Myometrial cell (primary cell): ENCODE measurements around the gene PLPPR3. TPM values are rescaled to one million over a fixed set of nuclear protein-coding genes. Genes with fewer than 3 reads are reported as not detected.

Experiments used
- total RNA-seq: library from RNA; depleted of rRNA; stranded (reverse); fragments of >200 nt; gene quantifications from 2 replicates; pipeline ENCODE4 v1.2.3, GENCODE V29; 2015

Gene PLPPR3, protein sequence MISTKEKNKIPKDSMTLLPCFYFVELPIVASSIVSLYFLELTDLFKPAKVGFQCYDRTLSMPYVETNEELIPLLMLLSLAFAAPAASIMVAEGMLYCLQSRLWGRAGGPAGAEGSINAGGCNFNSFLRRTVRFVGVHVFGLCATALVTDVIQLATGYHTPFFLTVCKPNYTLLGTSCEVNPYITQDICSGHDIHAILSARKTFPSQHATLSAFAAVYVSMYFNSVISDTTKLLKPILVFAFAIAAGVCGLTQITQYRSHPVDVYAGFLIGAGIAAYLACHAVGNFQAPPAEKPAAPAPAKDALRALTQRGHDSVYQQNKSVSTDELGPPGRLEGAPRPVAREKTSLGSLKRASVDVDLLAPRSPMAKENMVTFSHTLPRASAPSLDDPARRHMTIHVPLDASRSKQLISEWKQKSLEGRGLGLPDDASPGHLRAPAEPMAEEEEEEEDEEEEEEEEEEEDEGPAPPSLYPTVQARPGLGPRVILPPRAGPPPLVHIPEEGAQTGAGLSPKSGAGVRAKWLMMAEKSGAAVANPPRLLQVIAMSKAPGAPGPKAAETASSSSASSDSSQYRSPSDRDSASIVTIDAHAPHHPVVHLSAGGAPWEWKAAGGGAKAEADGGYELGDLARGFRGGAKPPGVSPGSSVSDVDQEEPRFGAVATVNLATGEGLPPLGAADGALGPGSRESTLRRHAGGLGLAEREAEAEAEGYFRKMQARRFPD
- 0.35 and 0.58 TPM in 2 replicates for total RNA-seq

DNA sequence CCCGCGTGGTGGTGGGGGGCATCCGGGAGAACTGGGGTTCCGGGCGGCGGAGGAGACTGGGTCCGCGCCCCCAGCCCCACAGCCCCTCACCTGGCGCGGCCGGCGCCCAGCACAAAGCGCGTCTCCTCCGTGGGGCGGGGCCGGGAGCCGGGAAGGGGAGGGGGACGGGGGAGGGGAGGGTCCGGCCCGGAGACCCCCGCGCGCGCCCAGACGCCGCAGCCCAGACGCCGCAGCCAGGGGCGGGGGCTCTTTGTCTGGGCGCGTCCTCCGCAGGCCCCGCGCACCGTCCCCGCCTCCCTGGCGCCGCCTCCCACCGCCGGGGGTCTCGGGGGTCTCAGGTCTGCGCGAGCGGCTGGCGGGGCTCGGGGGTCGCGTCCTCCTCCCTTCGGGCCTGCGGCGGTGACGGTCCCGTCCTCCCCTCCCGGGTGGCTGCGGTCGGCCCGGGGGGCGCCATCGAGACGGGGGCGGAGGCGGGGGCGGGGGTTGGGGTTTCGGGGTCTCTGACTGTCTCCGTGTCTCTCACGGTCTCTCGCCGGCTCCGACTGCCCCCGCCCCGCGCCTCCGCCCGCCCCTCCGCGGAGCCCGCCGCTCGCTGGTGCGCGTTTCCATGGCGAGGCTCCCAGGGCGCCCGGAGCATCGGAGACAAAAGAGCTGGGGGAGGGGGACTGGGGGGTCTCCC lies at the start of gene PLPPR3:
TSS of gene PLPPR3 (minus strand) at position 131 of the 679 bp plus-strand sequence. CDS start 396 bp downstream, outside the sequence.

GRCh38 chr19:858868-859843 lies 37.4 kb upstream of the PLPPR3 start, which contains the start of gene CFD:
TSS of gene CFD (plus strand) at chr19:859664. CDS start at chr19:859690, 26 bp downstream.

GRCh38 chr19:852136-853013 lies 30.6 kb upstream of the PLPPR3 start, which contains the start of gene ELANE:
TSS of gene ELANE (plus strand) at chr19:852303. CDS start at chr19:852329, 26 bp downstream.

DNA sequence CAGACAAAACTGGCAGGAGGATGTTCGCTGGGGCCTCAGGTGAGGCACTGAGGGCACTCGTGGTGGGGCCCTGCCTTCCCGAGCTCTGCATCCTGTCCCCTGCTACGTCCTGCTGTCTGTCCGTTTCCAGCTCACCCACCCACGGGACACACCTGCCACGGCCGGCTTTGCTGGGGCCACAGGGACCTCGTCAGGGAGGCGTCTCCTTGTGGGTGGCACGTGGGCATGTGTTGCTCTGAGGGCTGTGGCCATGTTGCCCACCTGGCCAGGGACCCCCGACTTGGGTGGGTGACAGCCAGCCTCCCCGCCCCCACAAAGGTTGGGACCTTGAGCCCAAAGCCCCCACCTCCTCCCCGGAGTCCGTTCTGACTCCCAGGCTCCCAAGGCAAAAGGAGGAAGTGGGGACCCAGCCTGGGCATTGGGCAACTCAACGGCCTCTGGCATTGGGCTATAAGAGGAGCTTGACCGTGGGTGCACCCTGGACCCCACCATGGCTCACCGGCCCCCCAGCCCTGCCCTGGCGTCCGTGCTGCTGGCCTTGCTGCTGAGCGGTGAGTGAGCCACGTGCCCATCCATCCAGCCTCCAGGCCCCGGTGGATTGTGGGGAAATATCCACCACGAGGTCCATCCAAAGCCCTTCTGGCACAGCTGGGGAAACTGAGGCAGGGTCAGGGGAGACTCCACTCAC lies 18.9 kb upstream of the PLPPR3 start, which contains the start of gene PRTN3:
TSS of gene PRTN3 (plus strand) at position 481 of the 688 bp plus-strand sequence. CDS start at position 491, 10 bp downstream.

GRCh38 chr19:827710-828321 lies 6.1 kb upstream of the PLPPR3 start, which contains the start of gene AZU1:
TSS of gene AZU1 (plus strand) at chr19:827837. CDS start at chr19:827847, 10 bp downstream.

GRCh38 chr19:796692-797527 lies 24.8 kb downstream of the PLPPR3 start, which contains the start of gene PTBP1:
TSS of gene PTBP1 (plus strand) at chr19:797452. CDS start at chr19:797498, 46 bp downstream.

Other genes with a start within 250 kb of the PLPPR3 start
- 709 and 859 TPM in 2 replicates for gene BSG, start 249.4 kb downstream of the PLPPR3 start, total RNA-seq
- gene HCN2, start 232.1 kb downstream of the PLPPR3 start, total RNA-seq = 1.2 TPM in 2 replicates
- 33.4 and 34.7 TPM in 2 replicates for gene POLRMT, start 188.4 kb downstream of the PLPPR3 start, total RNA-seq
- gene FGF22, start 182.1 kb downstream of the PLPPR3 start, total RNA-seq = not detected in 2 replicates
- 65.7 and 83.5 TPM in 2 replicates for gene RNF126, start 158.7 kb downstream of the PLPPR3 start, total RNA-seq
- 68.0 and 111 TPM in 2 replicates for gene FSTL3, start 145.6 kb downstream of the PLPPR3 start, total RNA-seq
- gene PRSS57, start 126.5 kb downstream of the PLPPR3 start, total RNA-seq = not detected in 2 replicates
- gene PALM, start 113.0 kb downstream of the PLPPR3 start, total RNA-seq = 0.35 and 6.3 TPM in 2 replicates
- gene MISP, start 70.8 kb downstream of the PLPPR3 start, total RNA-seq = 0.86 TPM in 1 of 2 replicates, not detected in the other
- gene PTBP1, start 24.5 kb downstream of the PLPPR3 start, total RNA-seq = 250 and 351 TPM in 2 replicates
- gene AZU1, start 5.9 kb upstream of the PLPPR3 start, total RNA-seq = not detected in 2 replicates
- gene PRTN3, start 19.0 kb upstream of the PLPPR3 start, total RNA-seq = not detected in 2 replicates
- gene ELANE, start 30.3 kb upstream of the PLPPR3 start, total RNA-seq = not detected in 2 replicates
- gene CFD, start 37.7 kb upstream of the PLPPR3 start, total RNA-seq = 2.0 and 5.7 TPM in 2 replicates
- gene MED16, start 71.2 kb upstream of the PLPPR3 start, total RNA-seq = 35.4 and 44.7 TPM in 2 replicates
- gene RNU6-9, start 71.5 kb upstream of the PLPPR3 start, total RNA-seq = not detected in 2 replicates
- gene R3HDM4, start 91.3 kb upstream of the PLPPR3 start, total RNA-seq = 34.7 and 66.6 TPM in 2 replicates
- gene KISS1R, start 95.4 kb upstream of the PLPPR3 start, total RNA-seq = 0.18 TPM in 1 of 2 replicates, not detected in the other
- gene ARID3A, start 104.1 kb upstream of the PLPPR3 start, total RNA-seq = 11.7 and 15.3 TPM in 2 replicates
- 45.7 and 62.3 TPM in 2 replicates for gene WDR18, start 162.4 kb upstream of the PLPPR3 start, total RNA-seq
- 0.58 TPM in 1 of 2 replicates, not detected in the other for gene GRIN3B, start 178.5 kb upstream of the PLPPR3 start, total RNA-seq
- 175 and 210 TPM in 2 replicates for gene TMEM259, start 199.2 kb upstream of the PLPPR3 start, total RNA-seq
- not detected in 2 replicates for gene RNU6-2, start 199.6 kb upstream of the PLPPR3 start, total RNA-seq
- 299 and 306 TPM in 2 replicates for gene CNN2, start 204.7 kb upstream of the PLPPR3 start, total RNA-seq
- gene ABCA7, start 218.2 kb upstream of the PLPPR3 start, total RNA-seq = 2.3 and 5.3 TPM in 2 replicates
- 3.5 and 8.5 TPM in 2 replicates for gene ARHGAP45, start 245.2 kb upstream of the PLPPR3 start, total RNA-seq